Ectodermal cell (in vitro differentiated cells): ENCODE results near the gene SPSB2.
A peak's percentile ranks its signal among the peaks of the same experiment; 100 is the strongest.

Experiments
- H3K27ac ChIP-seq: 2 replicates; pipeline ENCODE4 v1.7.0; 2013; ENCODE audit warnings: mild to moderate bottlenecking, low read depth, low read length; ENCODE audit not compliant: insufficient read depth, poor library complexity, severe bottlenecking
- H3K27me3 ChIP-seq: 2 replicates; pipeline ENCODE4 v1.7.0; 2013; ENCODE audit warnings: mild to moderate bottlenecking, low read length; ENCODE audit not compliant: insufficient read depth, control insufficient read depth, poor library complexity, severe bottlenecking
- H3K36me3 ChIP-seq: one replicate; pipeline ENCODE4 v1.7.0; 2013; ENCODE audit warnings: low read length; ENCODE audit not compliant: control insufficient read depth, insufficient read depth
- H3K4me1 ChIP-seq: one replicate; pipeline ENCODE4 v1.7.0; 2013; ENCODE audit warnings: low read length; ENCODE audit not compliant: control insufficient read depth, insufficient read depth
- H3K4me3 ChIP-seq: 2 replicates; pipeline ENCODE4 v1.7.0; 2013; ENCODE audit warnings: low read depth, low read length, control low read depth; ENCODE audit not compliant: insufficient read depth
- H3K9me3 ChIP-seq: 2 replicates; pipeline ENCODE4 v1.7.0; 2013; ENCODE audit warnings: mild to moderate bottlenecking, low read length, moderate library complexity; ENCODE audit not compliant: control insufficient read depth
- WGBS, 2 experiments: methylation state at CpG; one replicate each; pipeline ENCODE4 v1.1.7; 2013; ENCODE audit warnings: missing lambda C conversion rate in 2 of 2; 5-methylcytosine and 5-hydroxymethylcytosine counted together

The SPSB2 gene

GRCh38 chr12:6863033-6863432, 10.1 kb downstream of the SPSB2 start:
- Histone ChIP-seq H3K9me3 (no peaks in the 10 kb centered on the region), H3K27me3 (no peaks in the 10 kb centered on the region), H3K4me3 (no peak overlapping the region), H3K4me1 (peaks cover 9% of the 10 kb centered on the region), H3K27ac (no peak overlapping the region), H3K36me3 (peaks cover 65% of the 10 kb centered on the region)
- WGBS, 2 experiments = 93 to 94% methylated on average over 11 of the region's 11 CpGs

DNA sequence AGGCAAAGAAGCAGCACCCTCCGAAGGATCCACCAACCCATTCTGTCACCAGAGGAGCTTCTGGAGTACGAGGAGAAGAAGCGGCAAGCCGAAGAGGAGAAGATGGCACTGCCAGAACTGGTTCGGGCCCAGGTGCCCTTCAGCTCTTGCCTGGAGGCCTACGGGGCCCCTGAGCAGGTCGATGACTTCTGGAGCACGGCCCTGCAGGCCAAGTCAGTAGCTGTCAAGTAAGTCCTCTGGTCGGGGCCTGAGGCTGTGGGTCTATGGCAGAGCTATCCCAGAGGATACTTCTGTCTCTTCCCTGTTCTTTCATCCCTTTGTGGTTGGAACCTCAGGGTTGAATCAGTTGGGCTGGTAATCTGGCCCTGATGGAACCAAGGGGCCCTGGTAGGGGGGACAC, 11.7 kb downstream of the SPSB2 start:
- no peaks in the 10 kb centered on the region for H3K9me3 ChIP-seq
- peaks cover 2% of the 10 kb centered on the region for H3K4me1 ChIP-seq
- no peaks in the 10 kb centered on the region for H3K27me3 ChIP-seq
- H3K4me3 ChIP-seq = no peak overlapping the region
- peaks cover 77% of the 10 kb centered on the region for H3K36me3 ChIP-seq
- H3K27ac ChIP-seq = no peak overlapping the region
- WGBS, 2 experiments = 94% methylated on average over 9 of the region's 9 CpGs

- Histone ChIP-seq H3K4me1 (no peaks in the 10 kb centered on the region), H3K9me3 (no peaks in the 10 kb centered on the region), H3K27ac (no peak overlapping the region), H3K4me3 (no peak overlapping the region), H3K36me3 (peaks cover 76% of the 10 kb centered on the region), H3K27me3 (no peaks in the 10 kb centered on the region)
- WGBS, 2 experiments = 95 to 96% methylated on average over 7 of the region's 7 CpGs
Observed at GRCh38 chr12:6860942-6861341, 12.2 kb downstream of the SPSB2 start.

GRCh38 chr12:6860116-6860515, 13.0 kb downstream of the SPSB2 start:
- Histone ChIP-seq H3K4me1 (no peaks in the 10 kb centered on the region), H3K9me3 (no peaks in the 10 kb centered on the region), H3K36me3 (peaks cover 73% of the 10 kb centered on the region), H3K27me3 (no peaks in the 10 kb centered on the region), H3K4me3 (no peak overlapping the region), H3K27ac (no peak overlapping the region)
- WGBS, 2 experiments = 98% methylated on average over 9 of the region's 9 CpGs

GRCh38 chr12:6858799-6859198, 14.3 kb downstream of the SPSB2 start:
- Histone ChIP-seq H3K36me3 (peaks cover 62% of the 10 kb centered on the region), H3K9me3 (no peaks in the 10 kb centered on the region), H3K27ac (no peak overlapping the region), H3K4me1 (no peaks in the 10 kb centered on the region), H3K27me3 (no peaks in the 10 kb centered on the region), H3K4me3 (no peak overlapping the region)
- 88 to 93% methylated on average over 2 of the region's 2 CpGs for WGBS, 2 experiments

- 95 to 96% methylated on average over 14 of the region's 14 CpGs for WGBS, 2 experiments
- H3K4me1 ChIP-seq = peaks cover 11% of the 10 kb centered on the region
- no peaks in the 10 kb centered on the region for H3K9me3 ChIP-seq
- no peak overlapping the region for H3K27ac ChIP-seq
- H3K36me3 ChIP-seq = peaks cover 35% of the 10 kb centered on the region
- no peaks in the 10 kb centered on the region for H3K27me3 ChIP-seq
- no peak overlapping the region for H3K4me3 ChIP-seq
Observed at GRCh38 chr12:6855322-6855721, 17.8 kb downstream of the SPSB2 start.

- 91 to 92% methylated on average over 6 of the region's 6 CpGs for WGBS, 2 experiments
- H3K27ac ChIP-seq = no peak overlapping the region
- peaks cover 32% of the 10 kb centered on the region for H3K36me3 ChIP-seq
- H3K9me3 ChIP-seq = no peaks in the 10 kb centered on the region
- H3K27me3 ChIP-seq = no peaks in the 10 kb centered on the region
- H3K4me1 ChIP-seq = peaks cover 21% of the 10 kb centered on the region
- no peak overlapping the region for H3K4me3 ChIP-seq
Observed at GRCh38 chr12:6854036-6854435, 19.1 kb downstream of the SPSB2 start.

DNA sequence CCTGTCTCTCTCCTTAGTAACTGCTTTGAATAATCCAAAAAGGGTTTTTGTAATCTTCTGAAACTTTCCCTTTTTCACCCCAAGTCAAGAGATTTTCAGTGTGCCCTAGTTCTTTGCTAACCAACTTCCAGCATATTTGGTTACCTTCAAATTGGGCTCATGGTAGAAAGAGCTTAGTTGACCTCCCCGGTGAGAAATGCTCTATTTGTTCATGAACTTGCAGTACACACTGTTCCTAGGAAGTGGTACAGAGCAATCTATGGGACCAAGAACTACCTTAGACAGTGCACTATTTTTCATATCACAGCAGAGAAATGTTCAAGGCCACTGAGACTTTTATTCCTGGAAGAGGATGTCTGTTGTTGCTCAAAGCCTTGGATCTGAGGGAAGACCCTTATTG, 19.5 kb downstream of the SPSB2 start:
- Histone ChIP-seq H3K4me1 (peaks cover 21% of the 10 kb centered on the region), H3K27me3 (no peaks in the 10 kb centered on the region), H3K9me3 (no peaks in the 10 kb centered on the region), H3K4me3 (no peak overlapping the region), H3K27ac (no peak overlapping the region), H3K36me3 (peaks cover 32% of the 10 kb centered on the region)
- WGBS, 2 experiments = 95 to 100% methylated on average over 1 of the region's 1 CpG

GRCh38 chr12:6852651-6853354, 20.3 kb downstream of the SPSB2 start:
- peaks cover 27% of the 10 kb centered on the region for H3K36me3 ChIP-seq
- no peaks in the 10 kb centered on the region for H3K27me3 ChIP-seq
- WGBS, 2 experiments = 2% methylated on average over 17 to 18 of the region's 18 CpGs

DNA sequence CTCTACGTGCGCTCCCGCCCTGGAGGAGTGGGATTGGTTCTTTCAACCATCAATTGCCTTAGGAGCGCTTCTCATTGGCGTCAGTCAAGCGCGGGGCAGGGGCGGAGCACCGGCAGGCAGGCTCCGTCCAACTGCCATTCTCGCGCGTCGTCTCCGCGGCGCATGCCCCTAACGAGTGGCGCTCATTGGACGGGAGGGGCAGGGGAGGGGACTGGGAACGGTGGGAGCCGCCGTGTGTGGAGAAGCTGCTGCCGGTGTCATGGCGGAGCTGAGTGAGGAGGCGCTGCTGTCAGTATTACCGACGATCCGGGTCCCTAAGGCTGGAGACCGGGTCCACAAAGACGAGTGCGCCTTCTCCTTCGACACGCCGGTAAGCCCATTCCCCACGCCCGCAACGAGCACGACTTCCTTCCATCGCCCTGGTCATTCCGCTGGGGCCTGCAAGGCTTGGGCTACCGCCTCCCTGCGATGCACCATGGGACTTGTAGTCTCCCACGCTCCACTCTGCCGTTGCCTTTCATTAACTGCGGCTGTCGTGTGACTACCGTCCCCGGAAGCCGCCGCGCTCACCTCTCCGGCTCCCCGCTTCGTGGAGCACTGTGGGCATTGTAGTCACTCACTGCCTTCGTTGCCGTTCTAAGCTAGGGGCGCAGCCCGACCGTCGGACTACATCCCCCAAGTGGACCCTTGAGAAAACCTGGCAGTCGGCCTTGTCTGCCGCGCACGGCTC, 21.0 kb downstream of the SPSB2 start, which contains the start of gene USP5:
Gene USP5 (plus strand): TSS at position 230 of the 730 bp plus-strand sequence. CDS start 30 bp downstream, at position 260.
- 0% methylated on average over 65 of the region's 65 CpGs for WGBS, 2 experiments
- peaks cover 21% of the 10 kb centered on the region for H3K4me1 ChIP-seq
- no peaks in the 10 kb centered on the region for H3K9me3 ChIP-seq
- no peaks in the 10 kb centered on the region for H3K27me3 ChIP-seq
- H3K27ac ChIP-seq = peak within 1 kb of the TSS; percentile 78
- H3K36me3 ChIP-seq = peaks cover 20% of the 10 kb centered on the region
- peak within 1 kb of the TSS; percentile 60 for H3K4me3 ChIP-seq

More at GRCh38 chr12:6852651-6853354, 20.3 kb downstream of the SPSB2 start:
- Histone ChIP-seq H3K9me3 (no peaks in the 10 kb centered on the region), H3K4me3 (peak overlapping the region; percentile 60), H3K27ac (peak overlapping the region; percentile 72), H3K4me1 (peaks cover 21% of the 10 kb centered on the region)
